Sigmoid colon (tissue), 7 donors: ENCODE data around the gene OR7G2. TPM values are rescaled to one million over a fixed set of nuclear protein-coding genes. Genes with fewer than 3 reads are reported as not detected.
"Not testable (repeated sequence)": the region's sequence is repeated elsewhere in the genome, so short reads cannot be mapped to it uniquely, and the experiment has no call there.

Experiments used
- DNase-seq: peaks from one replicate; pipeline ENCODE4 v3.0.0-alpha.2; 2019
- H3K27ac ChIP-seq, 4 donors: fragments of 200-600 bp; sonication (generic); one replicate each; pipeline ENCODE4 v1.5.1; 2016 to 2019; ENCODE audit warnings: mild to moderate bottlenecking in 1 of 4
- H3K27me3 ChIP-seq, 3 donors: fragments of 200-600 bp; sonication (generic); one replicate each; pipeline ENCODE4 v1.5.1; 2019; ENCODE audit warnings: mild to moderate bottlenecking in 1 of 3
- H3K36me3 ChIP-seq, 4 donors: fragments of 200-600 bp; sonication (generic); one replicate each; pipeline ENCODE4 v1.5.1; 2016 to 2019
- H3K4me1 ChIP-seq, 4 donors: fragments of 200-600 bp; sonication (generic); one replicate each; pipeline ENCODE4 v1.5.1; 2017 to 2019
- H3K4me3 ChIP-seq, 4 donors: fragments of 200-600 bp; sonication (generic); one replicate each; pipeline ENCODE4 v1.5.1; 2017 to 2019; ENCODE audit warnings: mild to moderate bottlenecking in 2 of 4, moderate library complexity in 1 of 4
- H3K9me3 ChIP-seq, 4 donors: fragments of 200-600 bp in 3 of 4; sonication (generic) in 3 of 4; one replicate each; pipeline versions ENCODE4 v1.5.1 to v1.6.1; 2013 to 2019
- EP300 ChIP-seq, 4 donors: sonication (generic); formaldehyde crosslinking; IDR thresholded peaks; one replicate each; pipeline ENCODE4 v1.6.1; 2017; ENCODE audit warnings: antibody characterized with exemption in 4 of 4
- POLR2A ChIP-seq, 2 donors: fragments of 450-650 bp; IDR thresholded peaks; one replicate each; pipeline ENCODE4 v1.6.1; 2016; ENCODE audit warnings: antibody characterized with exemption in 2 of 2, mild to moderate bottlenecking in 2 of 2, moderate library complexity in 2 of 2
- POLR2AphosphoS5 ChIP-seq, 4 donors: sonication (generic); formaldehyde crosslinking; IDR thresholded peaks; one replicate each; pipeline ENCODE4 v1.6.1; 2017; ENCODE audit warnings: antibody characterized with exemption in 4 of 4
- WGBS, 2 donors: extraction: QIAGEN DNeasy Blood & Tissue Kit; methylation state at CpG; one replicate each; pipeline ENCODE4 v1.1.7; 2013; 5-methylcytosine and 5-hydroxymethylcytosine counted together
- intact Hi-C: fragments of 100-400 bp; cut with DNase I; formaldehyde crosslinking; loops from one replicate; pipeline ENCODE4 v1.15.1; 2023
- polyA plus RNA-seq, 3 donors: library from polyadenylated mRNA; stranded (reverse); fragments of 200-250 nt; gene quantifications; one replicate each; pipeline ENCODE4 v1.2.3, GENCODE V29; 2013
- total RNA-seq, 4 donors: library from RNA; depleted of rRNA; stranded (reverse); fragments of >200 nt; gene quantifications; one replicate each; pipeline ENCODE4 v1.1.0, GENCODE V29; 2016
- TF ChIP-seq, protein P1 (sequence below), 4 experiments: fragments of 450-650 bp in 3 of 4; fragments of 200-600 bp in 1 of 4; IDR thresholded peaks; one replicate each; pipeline ENCODE4 v1.5.1; 2016 to 2019; ENCODE audit warnings: antibody characterized with exemption in 4 of 4, mild to moderate bottlenecking in 3 of 4, moderate library complexity in 2 of 4
- donor health status: healthy with polysubstance abuse.
- donor health status: Bipolar disorder and iron deficiency.
- donor health status: healthy.

OR7G2 gene
- total and polyA plus RNA-seq, 7 donors = not detected

DNA sequence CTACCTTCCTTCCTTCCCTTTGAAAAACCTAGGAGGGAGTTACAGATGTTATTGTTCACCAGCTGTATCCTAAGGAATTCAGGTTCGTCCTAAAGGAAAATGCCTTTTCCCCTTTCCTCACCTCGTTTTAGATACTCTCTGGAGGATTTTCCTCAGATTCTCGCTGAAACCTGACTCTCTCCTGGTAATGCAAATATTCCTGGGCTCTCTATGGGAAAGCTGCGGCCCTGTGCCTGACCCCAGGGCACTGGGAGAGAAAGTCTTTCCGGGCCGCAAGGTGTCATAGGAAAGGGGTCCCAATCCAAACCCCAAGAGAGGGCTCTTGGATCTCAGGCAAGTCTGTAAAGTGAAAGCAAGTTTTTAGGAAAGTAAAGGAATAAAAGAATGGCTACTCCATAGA lies 33.5 kb downstream of the OR7G2 start:
- TF ChIP-seq POLR2AphosphoS5 (IDR thresholded peaks at IDR 0.05) (no peak), POLR2A (IDR thresholded peaks at IDR 0.05) (no peak), EP300 (IDR thresholded peaks at IDR 0.05) (no peak)
- TF ChIP-seq, protein P1, sequence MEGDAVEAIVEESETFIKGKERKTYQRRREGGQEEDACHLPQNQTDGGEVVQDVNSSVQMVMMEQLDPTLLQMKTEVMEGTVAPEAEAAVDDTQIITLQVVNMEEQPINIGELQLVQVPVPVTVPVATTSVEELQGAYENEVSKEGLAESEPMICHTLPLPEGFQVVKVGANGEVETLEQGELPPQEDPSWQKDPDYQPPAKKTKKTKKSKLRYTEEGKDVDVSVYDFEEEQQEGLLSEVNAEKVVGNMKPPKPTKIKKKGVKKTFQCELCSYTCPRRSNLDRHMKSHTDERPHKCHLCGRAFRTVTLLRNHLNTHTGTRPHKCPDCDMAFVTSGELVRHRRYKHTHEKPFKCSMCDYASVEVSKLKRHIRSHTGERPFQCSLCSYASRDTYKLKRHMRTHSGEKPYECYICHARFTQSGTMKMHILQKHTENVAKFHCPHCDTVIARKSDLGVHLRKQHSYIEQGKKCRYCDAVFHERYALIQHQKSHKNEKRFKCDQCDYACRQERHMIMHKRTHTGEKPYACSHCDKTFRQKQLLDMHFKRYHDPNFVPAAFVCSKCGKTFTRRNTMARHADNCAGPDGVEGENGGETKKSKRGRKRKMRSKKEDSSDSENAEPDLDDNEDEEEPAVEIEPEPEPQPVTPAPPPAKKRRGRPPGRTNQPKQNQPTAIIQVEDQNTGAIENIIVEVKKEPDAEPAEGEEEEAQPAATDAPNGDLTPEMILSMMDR (IDR thresholded peaks at IDR 0.05) = no peak
- Histone ChIP-seq H3K27me3 (no peaks in the 10 kb centered on the region), H3K4me3 (no peak overlapping the region), H3K9me3 (no peaks in the 10 kb centered on the region), H3K4me1 (peaks cover 0 to 23% (median 19%) of the 10 kb centered on the region in 4 donors), H3K27ac (no peak overlapping the region), H3K36me3 (no peaks in the 10 kb centered on the region)
- intact Hi-C loops = no loop called here
- WGBS, 2 donors = 69 to 80% methylated on average over 6 of the region's 6 CpGs
- no peak for DNase-seq

DNA sequence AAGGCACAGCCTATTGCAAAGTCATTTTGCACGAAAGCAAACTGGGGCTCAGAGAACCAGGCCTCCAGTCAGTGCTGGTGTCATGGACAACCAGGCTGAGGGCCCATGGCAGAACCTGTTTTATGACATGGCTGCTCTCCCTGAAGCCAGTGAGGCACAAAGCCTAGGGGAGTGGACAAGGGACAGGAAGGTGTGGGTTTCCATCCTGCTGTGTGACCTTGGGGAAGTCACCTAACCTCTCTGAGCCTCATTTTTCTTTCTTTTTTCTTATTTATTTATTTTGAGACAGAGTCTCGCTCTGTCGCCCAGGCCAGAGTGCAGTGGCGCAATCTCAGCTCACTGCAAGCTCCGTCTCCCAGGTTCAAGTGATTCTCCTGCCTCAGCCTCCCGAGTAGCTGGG lies 35.6 kb downstream of the OR7G2 start:
- DNase-seq, H3K27ac ChIP-seq, H3K4me3 ChIP-seq, H3K27me3 ChIP-seq, intact Hi-C loops, H3K36me3 ChIP-seq, H3K9me3 ChIP-seq: not testable (repeated sequence)
- H3K4me1 ChIP-seq = peaks cover 0 to 19% (median 16%) of the 10 kb centered on the region in 4 donors
- WGBS, 2 donors = 93 to 94% methylated on average over 6 of the region's 6 CpGs

DNA sequence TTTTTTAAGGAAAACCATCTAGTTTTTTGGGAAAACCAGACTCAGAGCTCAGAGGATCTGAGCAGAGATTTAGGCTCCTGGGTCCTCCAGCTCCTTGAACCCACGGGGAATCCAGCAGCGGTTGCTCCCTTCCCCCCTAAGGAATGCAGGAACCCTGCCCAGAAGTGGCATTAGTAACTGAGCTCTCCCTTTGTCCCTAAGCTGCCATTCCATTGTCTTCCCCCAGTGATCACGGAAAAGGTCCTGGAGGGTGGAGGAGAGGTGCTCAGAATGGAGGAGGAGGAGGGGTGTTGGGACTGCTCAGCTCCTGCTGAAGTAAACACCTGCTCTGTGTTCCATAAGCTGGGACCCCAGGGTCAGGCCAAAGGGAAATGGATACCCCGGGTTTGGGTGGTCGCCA lies 37.2 kb downstream of the OR7G2 start:
- Histone ChIP-seq H3K27me3 (no peaks in the 10 kb centered on the region), H3K36me3 (no peaks in the 10 kb centered on the region), H3K4me1 (peaks cover 0 to 6% (median 4%) of the 10 kb centered on the region in 4 donors), H3K4me3 (no peak overlapping the region), H3K9me3 (no peaks in the 10 kb centered on the region), H3K27ac (no peak overlapping the region)
- TF ChIP-seq EP300 (IDR thresholded peaks at IDR 0.05) (no peak), POLR2AphosphoS5 (IDR thresholded peaks at IDR 0.05) (no peak), POLR2A (IDR thresholded peaks at IDR 0.05) (no peak)
- TF ChIP-seq, protein P1 (IDR thresholded peaks at IDR 0.05) = no peak
- intact Hi-C loops = no loop called here
- no peak for DNase-seq
- 53 to 61% methylated on average over 5 of the region's 5 CpGs for WGBS, 2 donors

DNA sequence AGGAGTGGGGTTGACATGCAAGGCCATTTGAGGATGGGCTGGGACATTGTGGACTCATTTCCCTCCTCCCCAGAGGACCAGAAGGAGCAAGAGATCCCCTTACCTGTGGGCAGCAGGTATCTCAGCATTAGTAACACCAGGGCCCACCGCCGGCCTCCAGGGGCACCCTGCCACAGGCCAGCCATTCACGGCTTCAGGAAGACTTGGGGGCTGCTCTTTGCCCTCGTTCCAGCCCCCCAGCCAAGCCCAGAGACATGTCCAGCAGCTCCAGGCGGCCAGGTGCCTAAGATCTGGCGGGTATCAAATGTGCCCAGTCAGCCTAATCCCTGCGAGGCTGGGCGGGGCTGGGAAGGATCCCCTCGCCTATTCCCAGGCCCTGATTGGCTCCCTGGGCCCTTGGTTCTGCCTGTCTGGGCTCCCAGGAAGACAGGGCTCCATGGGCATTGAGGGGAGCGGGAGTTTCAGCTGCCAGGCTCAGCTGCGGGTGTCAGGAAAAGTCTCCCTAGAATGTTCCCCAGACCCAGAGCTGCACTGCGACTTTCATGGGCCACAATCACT lies 41.7 kb downstream of the OR7G2 start:
- Histone ChIP-seq H3K27me3 (no peaks in the 10 kb centered on the region), H3K9me3 (no peaks in the 10 kb centered on the region), H3K27ac (no peak overlapping the region), H3K4me1 (no peaks in the 10 kb centered on the region), H3K4me3 (no peak overlapping the region), H3K36me3 (no peaks in the 10 kb centered on the region)
- 63 to 69% methylated on average over 12 of the region's 12 CpGs for WGBS, 2 donors
- intact Hi-C loops = no loop called here
- no peak for DNase-seq
- TF ChIP-seq POLR2A (IDR thresholded peaks at IDR 0.05) = no peak
- TF ChIP-seq, protein P1 (IDR thresholded peaks at IDR 0.05) = no peak
- no peak for TF ChIP-seq POLR2AphosphoS5 (IDR thresholded peaks at IDR 0.05)
- TF ChIP-seq EP300 (IDR thresholded peaks at IDR 0.05) = no peak

DNA sequence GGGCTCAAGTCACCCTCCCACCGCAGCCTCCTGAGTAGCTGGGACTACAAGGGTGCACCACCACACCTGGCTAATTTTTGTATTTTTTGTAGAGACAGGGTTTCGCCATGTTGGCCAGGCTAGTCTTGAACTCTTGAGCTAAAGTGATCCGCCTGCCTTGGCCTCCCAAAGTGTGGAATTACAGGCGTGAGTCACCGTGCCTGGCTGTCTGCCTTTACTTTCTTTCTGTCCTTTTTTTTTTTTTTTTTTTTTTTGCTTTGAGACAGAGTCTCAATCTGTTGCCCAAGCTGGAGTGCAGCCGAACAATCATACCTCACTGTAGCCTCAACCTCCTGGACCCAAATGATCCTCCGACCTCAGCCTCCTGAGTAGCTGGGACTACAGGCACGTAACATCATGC lies 45.4 kb downstream of the OR7G2 start:
- TF ChIP-seq, protein P1 (IDR thresholded peaks at IDR 0.05) = no peak
- no peak for TF ChIP-seq POLR2A (IDR thresholded peaks at IDR 0.05)
- Histone ChIP-seq H3K4me1 (no peaks in the 10 kb centered on the region), H3K27ac (no peak overlapping the region), H3K9me3 (no peaks in the 10 kb centered on the region), H3K36me3 (no peaks in the 10 kb centered on the region), H3K4me3 (no peak overlapping the region), H3K27me3 (no peaks in the 10 kb centered on the region)
- intact Hi-C loops = no loop called here
- WGBS, 2 donors = 84 to 92% methylated on average over 8 of the region's 8 CpGs
- DNase-seq = no peak
